GM12878 (cell line): Measurements from ENCODE around the gene RPRD2. TPM values are rescaled to one million over a fixed set of nuclear protein-coding genes. Genes with fewer than 3 reads are reported as not detected.

Source experiments
- ATAC-seq: fragments of 200-7000 bp; cut with Tn5 transposase; 3 replicates; pipeline ENCODE4 v1.9.1; 2020; ENCODE audit warnings: mild to moderate bottlenecking, moderate library complexity
- BruUV-seq: library from RNA; stranded (reverse); fragments of 400-500 nt; replicated peaks from 2 replicates; lab custom pipeline; 2021; lab: Mats Ljungman, UMichigan
- CTCF ChIA-PET: fragments of 300-600 bp; sonication (Branson Sonifier 250); formaldehyde crosslinking; extraction: SDS; loops from one replicate; lab custom pipeline; 2021; ENCODE audit warnings: inconsistent platforms; lab: Yijun Ruan, JAX
- POLR2A ChIA-PET: fragments of 350-600 bp; formaldehyde crosslinking; extraction: SDS; loops from one replicate; lab custom pipeline; 2021; ENCODE audit warnings: inconsistent platforms; lab: Charles Lee
- RAD21 ChIA-PET: fragments of 300-600 bp; sonication (Branson Sonifier 250); formaldehyde crosslinking; loops from one replicate; lab custom pipeline; 2023; ENCODE audit warnings: antibody characterized with exemption; ENCODE audit not compliant: unreplicated experiment; lab: Charles Lee
- SMC1A ChIA-PET: fragments of 300-600 bp; sonication (Branson Sonifier 250); formaldehyde crosslinking; loops from one replicate; lab custom pipeline; 2023; ENCODE audit not compliant: unreplicated experiment, uncharacterized antibody; lab: Charles Lee
- DNase-seq: peaks from one replicate; pipeline ENCODE4 v3.0.0-alpha.2; 2011; ENCODE audit warnings: low read depth, low spot score
- FAIRE-seq: peaks from 3 replicates; lab custom pipeline; 2011; peaks lifted over from hg19 to GRCh38; lab: Jason Lieb, UNC
- H2AFZ ChIP-seq: 2 replicates; pipeline ENCODE4 v1.6.0; 2011; ENCODE audit warnings: low read depth, low read length, control low read depth; ENCODE audit not compliant: control insufficient read depth
- H3K27ac ChIP-seq: 2 replicates; pipeline ENCODE4 v1.5.1; 2011; ENCODE audit warnings: control low read depth; ENCODE audit not compliant: control insufficient read depth, insufficient read depth
- H3K27me3 ChIP-seq, 2 experiments: replicated peaks in 1 of 2; 2 replicates each; pipeline versions ENCODE4 v1.6.0 to v1.6.1; 2011; ENCODE audit warnings: low read length in 1 of 2; ENCODE audit not compliant: control insufficient read depth in 2 of 2, insufficient read depth in 2 of 2
- H3K36me3 ChIP-seq, 2 experiments: 2 replicates each; pipeline ENCODE4 v1.5.1; 2011; ENCODE audit warnings: low read length in 1 of 2; ENCODE audit not compliant: control insufficient read depth in 2 of 2, insufficient read depth in 2 of 2
- H3K4me1 ChIP-seq: 2 replicates; pipeline ENCODE4 v1.6.1; 2011; ENCODE audit warnings: mild to moderate bottlenecking, low read length, moderate library complexity, mixed read lengths; ENCODE audit not compliant: control insufficient read depth, insufficient read depth
- H3K4me2 ChIP-seq: 2 replicates; pipeline ENCODE4 v1.6.0; 2011; ENCODE audit warnings: control low read depth; ENCODE audit not compliant: control insufficient read depth, insufficient read depth
- H3K4me3 ChIP-seq: fragments of 200-600 bp; sonication (generic); 2 replicates; pipeline ENCODE4 v1.5.1; 2016
- H3K79me2 ChIP-seq: 2 replicates; pipeline ENCODE4 v1.6.0; 2011; ENCODE audit warnings: low read length; ENCODE audit not compliant: control insufficient read depth, insufficient read depth
- H3K9ac ChIP-seq: 2 replicates; pipeline ENCODE4 v1.8.0; 2011; ENCODE audit warnings: low read length, control low read depth, mixed read lengths; ENCODE audit not compliant: control insufficient read depth, insufficient read depth
- H3K9me3 ChIP-seq: replicated peaks from 3 replicates; pipeline ENCODE4 v1.5.1; 2011; ENCODE audit warnings: mild to moderate bottlenecking, low read length; ENCODE audit not compliant: control insufficient read depth, insufficient read depth
- H4K20me1 ChIP-seq: 2 replicates; pipeline ENCODE4 v1.6.0; 2011; ENCODE audit not compliant: control insufficient read depth, insufficient read depth
- BMI1 ChIP-seq: fragments of 450-650 bp; IDR thresholded peaks from 2 replicates; pipeline ENCODE4 v1.6.1; 2016; ENCODE audit warnings: mild to moderate bottlenecking, moderate library complexity, borderline replicate concordance
- NFYA ChIP-seq: IDR thresholded peaks from 2 replicates; pipeline ENCODE4 v1.6.1; 2011; ENCODE audit warnings: low read depth, mild to moderate bottlenecking, low read length, improper control_type of control experiment, borderline replicate concordance
- NFYB ChIP-seq: IDR thresholded peaks from 2 replicates; pipeline ENCODE4 v1.6.1; 2011; ENCODE audit warnings: low read depth, mild to moderate bottlenecking, low read length, improper control_type of control experiment, moderate library complexity; ENCODE audit not compliant: insufficient read depth
- NRF1 ChIP-seq: conservative IDR thresholded peaks from 2 replicates; pipeline ENCODE4 v1.6.1; 2011; ENCODE audit warnings: mild to moderate bottlenecking, low read depth, low read length, improper control_type of control experiment
- TAF1 ChIP-seq: IDR thresholded peaks from 2 replicates; pipeline ENCODE4 v1.6.1; 2011; ENCODE audit warnings: mild to moderate bottlenecking, low read depth, low read length, borderline replicate concordance
- USF2 ChIP-seq: IDR thresholded peaks from 2 replicates; pipeline ENCODE4 v1.6.1; 2011; ENCODE audit warnings: low read depth, low read length, improper control_type of control experiment, borderline replicate concordance
- ZNF274 ChIP-seq: IDR thresholded peaks from one replicate; pipeline ENCODE4 v1.8.0; 2011; ENCODE audit not compliant: insufficient read length, insufficient read depth
- WGBS: methylation state at CpG from one replicate; pipeline ENCODE4 v1.1.6; 2016; ENCODE audit warnings: low lambda C conversion rate; ENCODE audit not compliant: insufficient replicate concordance, insufficient coverage; ENCODE audit errors: missing lambda C conversion rate; 5-methylcytosine and 5-hydroxymethylcytosine counted together
- in situ Hi-C: fragments of 300-500 bp; cut with MboI; formaldehyde crosslinking; loops from 9 replicates; pipeline ENCODE4 v1.14.3; 2018; ENCODE audit warnings: mixed read lengths
- intact Hi-C: fragments of 100-400 bp; cut with micrococcal nuclease; formaldehyde crosslinking; loops from one replicate; pipeline ENCODE4 v1.14.2; 2022; ENCODE audit not compliant: unreplicated experiment
- microRNA-seq: library from miRNA; unstranded; fragments of <30 nt; microRNA quantifications from one replicate; pipeline ENCODE4, GENCODE V29; 2018
- polyA plus RNA-seq, 11 experiments: library from polyadenylated mRNA; depleted of rRNA in 4 of 11; unstranded in 6 of 11; stranded (reverse) in 5 of 11; fragments of >200 nt; fragmentation: Nextera tagmentation in 4 of 11; fragmentation: Illumina TruSeq in 1 of 11; extraction: Ambion mirVana in 4 of 11; extraction: Trizol in 1 of 11; gene quantifications; 1 replicate in 1 of 11; 2 replicates in 10 of 11; pipeline versions ENCODE4 v1.2.1 to v1.2.3, GENCODE V29; 2011 to 2016; ENCODE audit warnings: inconsistent platforms in 2 of 11, missing spikeins in 2 of 11, low read depth in 1 of 11
- total RNA-seq, 4 experiments: library from RNA; depleted of rRNA in 3 of 4; stranded (reverse); fragments of >200 nt in 3 of 4; fragmentation: Illumina TruSeq in 1 of 4; extraction: Trizol in 1 of 4; gene quantifications; 2 replicates each; pipeline versions ENCODE4 v1.2.1 to v1.2.3, GENCODE V29; 2013 to 2021
- TF ChIP-seq, protein P1 (sequence below): fragments of 450-650 bp; IDR thresholded peaks from 2 replicates; pipeline ENCODE4 v1.6.1; 2018; ENCODE audit warnings: borderline replicate concordance, mild to moderate bottlenecking; ENCODE audit not compliant: partially characterized antibody

Gene RPRD2
- total and polyA plus RNA-seq, 10 of the 15 experiments (the other 5 are each of a cell fraction or from before 2014, with no cell fraction given) = 1.9 to 24.8 (median 13.3) TPM

- TF ChIP-seq NFYB (no peak), NRF1 (no peak), NFYA (no peak), BMI1 (no peak), USF2 (no peak), ZNF274 (no peak), TAF1 (no peak)
- TF ChIP-seq, protein P1, sequence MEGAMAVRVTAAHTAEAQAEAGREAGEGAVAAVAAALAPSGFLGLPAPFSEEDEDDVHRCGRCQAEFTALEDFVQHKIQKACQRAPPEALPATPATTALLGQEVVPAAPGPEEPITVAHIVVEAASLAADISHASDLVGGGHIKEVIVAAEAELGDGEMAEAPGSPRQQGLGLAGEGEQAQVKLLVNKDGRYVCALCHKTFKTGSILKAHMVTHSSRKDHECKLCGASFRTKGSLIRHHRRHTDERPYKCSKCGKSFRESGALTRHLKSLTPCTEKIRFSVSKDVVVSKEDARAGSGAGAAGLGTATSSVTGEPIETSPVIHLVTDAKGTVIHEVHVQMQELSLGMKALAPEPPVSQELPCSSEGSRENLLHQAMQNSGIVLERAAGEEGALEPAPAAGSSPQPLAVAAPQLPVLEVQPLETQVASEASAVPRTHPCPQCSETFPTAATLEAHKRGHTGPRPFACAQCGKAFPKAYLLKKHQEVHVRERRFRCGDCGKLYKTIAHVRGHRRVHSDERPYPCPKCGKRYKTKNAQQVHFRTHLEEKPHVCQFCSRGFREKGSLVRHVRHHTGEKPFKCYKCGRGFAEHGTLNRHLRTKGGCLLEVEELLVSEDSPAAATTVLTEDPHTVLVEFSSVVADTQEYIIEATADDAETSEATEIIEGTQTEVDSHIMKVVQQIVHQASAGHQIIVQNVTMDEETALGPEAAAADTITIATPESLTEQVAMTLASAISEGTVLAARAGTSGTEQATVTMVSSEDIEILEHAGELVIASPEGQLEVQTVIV = no peak
- 49% methylated on average over 3 of the region's 3 CpGs for WGBS
- no peaks in the 10 kb centered on the region for H3K4me1 ChIP-seq
- DNase-seq = no peak
- no peaks in the 10 kb centered on the region for H3K27me3 ChIP-seq
- in situ Hi-C loops (no loop called here), intact Hi-C loops (no loop called here)
- H3K79me2 ChIP-seq = no peaks in the 10 kb centered on the region
- ChIA-PET POLR2A (no interaction called here), SMC1A (interaction anchor here (1.5 kb wide), 1 partner anchor 62 kb away, joined by 3 read pairs; no protein-coding TSS in a partner anchor), CTCF (interaction anchor here (1.6 kb wide), 1 partner anchor 35 kb away, joined by 4 read pairs; no protein-coding TSS in a partner anchor), RAD21 (no interaction called here)
- no peaks in the 10 kb centered on the region for H4K20me1 ChIP-seq
- no peaks in the 10 kb centered on the region for H3K9me3 ChIP-seq
- H3K27ac ChIP-seq = no peak overlapping the region
- no peak overlapping the region for H2AFZ ChIP-seq
- no peak overlapping the region for H3K9ac ChIP-seq
- BruUV-seq = no TSS peak
- H3K36me3 ChIP-seq = no peaks in the 10 kb centered on the region
- no peak overlapping the region for H3K4me3 ChIP-seq
- FAIRE-seq = no peak
- ATAC-seq = no peak
- no peak overlapping the region for H3K4me2 ChIP-seq
Measured at GRCh38 chr1:150525348-150525747, 161.4 kb downstream of the RPRD2 start.

Small RNA genes lying within 50 kb of the gene (microRNA-seq; reads per million reads assigned to microRNA genes)
- not detected for gene MIR6878

Other genes with a start within 250 kb of the RPRD2 start
Only the 7 nearest of the 13 such genes appear.
- not detected in 2 replicates for gene CA14, start 106.4 kb upstream of the RPRD2 start, total RNA-seq (2014; rRNA removed)
- gene CA14, start 106.4 kb upstream of the RPRD2 start, total RNA-seq (2014; rRNA removed; fragmentation: Illumina TruSeq; extraction: Trizol) = not detected in 2 replicates
- not detected in 2 replicates for gene CA14, start 106.4 kb upstream of the RPRD2 start, total RNA-seq (2021)
- gene CA14, start 106.4 kb upstream of the RPRD2 start, polyA plus RNA-seq (2011; rRNA removed) = not detected in 2 replicates
- not detected in 2 replicates for gene CA14, start 106.4 kb upstream of the RPRD2 start, polyA plus RNA-seq (2014; fragmentation: Illumina TruSeq; extraction: Trizol)
- under 1 TPM; 0.11 to 0.26 TPM for gene CA14, start 106.4 kb upstream of the RPRD2 start, polyA plus RNA-seq (2014; fragmentation: Nextera tagmentation; extraction: Ambion mirVana)
- not detected in 2 replicates for gene CA14, start 106.4 kb upstream of the RPRD2 start, polyA plus RNA-seq (2014; rRNA removed)
- under 1 TPM; 0.32 to 0.35 TPM for gene CA14, start 106.4 kb upstream of the RPRD2 start, polyA plus RNA-seq (2016; fragmentation: Nextera tagmentation; extraction: Ambion mirVana)
- 93.7 and 95.7 TPM in 2 replicates for gene APH1A, start 95.1 kb upstream of the RPRD2 start, total RNA-seq (2014; rRNA removed)
- 79.4 and 79.7 TPM in 2 replicates for gene APH1A, start 95.1 kb upstream of the RPRD2 start, total RNA-seq (2014; rRNA removed; fragmentation: Illumina TruSeq; extraction: Trizol)
- gene APH1A, start 95.1 kb upstream of the RPRD2 start, total RNA-seq (2021) = 130 TPM in 2 replicates
- 95.5 and 116 TPM in 2 replicates for gene APH1A, start 95.1 kb upstream of the RPRD2 start, polyA plus RNA-seq (2011; rRNA removed)
- gene APH1A, start 95.1 kb upstream of the RPRD2 start, polyA plus RNA-seq (2014; fragmentation: Illumina TruSeq; extraction: Trizol) = 83.0 and 106 TPM in 2 replicates
- 10 to 100 TPM in 1 of 2 experiments, 1 to 10 TPM in 1; 6.7 to 13.5 TPM for gene APH1A, start 95.1 kb upstream of the RPRD2 start, polyA plus RNA-seq (2014; fragmentation: Nextera tagmentation; extraction: Ambion mirVana)
- 123 and 124 TPM in 2 replicates for gene APH1A, start 95.1 kb upstream of the RPRD2 start, polyA plus RNA-seq (2014; rRNA removed)
- 10 to 100 TPM; 37.0 to 40.3 TPM for gene APH1A, start 95.1 kb upstream of the RPRD2 start, polyA plus RNA-seq (2016; fragmentation: Nextera tagmentation; extraction: Ambion mirVana)
- 19.8 and 24.6 TPM in 2 replicates for gene C1orf54, start 91.4 kb upstream of the RPRD2 start, total RNA-seq (2014; rRNA removed)
- gene C1orf54, start 91.4 kb upstream of the RPRD2 start, total RNA-seq (2014; rRNA removed; fragmentation: Illumina TruSeq; extraction: Trizol) = 24.0 and 24.6 TPM in 2 replicates
- gene C1orf54, start 91.4 kb upstream of the RPRD2 start, total RNA-seq (2021) = 13.5 and 16.7 TPM in 2 replicates
- 3.0 and 3.1 TPM in 2 replicates for gene C1orf54, start 91.4 kb upstream of the RPRD2 start, polyA plus RNA-seq (2011; rRNA removed)
- gene C1orf54, start 91.4 kb upstream of the RPRD2 start, polyA plus RNA-seq (2014; fragmentation: Illumina TruSeq; extraction: Trizol) = 22.8 and 31.8 TPM in 2 replicates
- 10 to 100 TPM; 80.3 to 87.7 TPM for gene C1orf54, start 91.4 kb upstream of the RPRD2 start, polyA plus RNA-seq (2014; fragmentation: Nextera tagmentation; extraction: Ambion mirVana)
- gene C1orf54, start 91.4 kb upstream of the RPRD2 start, polyA plus RNA-seq (2014; rRNA removed) = 21.4 and 28.4 TPM in 2 replicates
- gene C1orf54, start 91.4 kb upstream of the RPRD2 start, polyA plus RNA-seq (2016; fragmentation: Nextera tagmentation; extraction: Ambion mirVana) = 10 to 100 TPM; 32.7 to 33.0 TPM
- gene CIART, start 81.6 kb upstream of the RPRD2 start, total RNA-seq (2014; rRNA removed) = 0.68 and 0.76 TPM in 2 replicates
- 0.60 and 0.76 TPM in 2 replicates for gene CIART, start 81.6 kb upstream of the RPRD2 start, total RNA-seq (2014; rRNA removed; fragmentation: Illumina TruSeq; extraction: Trizol)
- 0.54 and 1.4 TPM in 2 replicates for gene CIART, start 81.6 kb upstream of the RPRD2 start, total RNA-seq (2021)
- gene CIART, start 81.6 kb upstream of the RPRD2 start, polyA plus RNA-seq (2011; rRNA removed) = 0.61 and 1.4 TPM in 2 replicates
- gene CIART, start 81.6 kb upstream of the RPRD2 start, polyA plus RNA-seq (2014; fragmentation: Illumina TruSeq; extraction: Trizol) = 1.0 and 2.0 TPM in 2 replicates
- gene CIART, start 81.6 kb upstream of the RPRD2 start, polyA plus RNA-seq (2014; fragmentation: Nextera tagmentation; extraction: Ambion mirVana) = under 1 TPM; 0.61 to 0.62 TPM
- 1.2 and 1.3 TPM in 2 replicates for gene CIART, start 81.6 kb upstream of the RPRD2 start, polyA plus RNA-seq (2014; rRNA removed)
- gene CIART, start 81.6 kb upstream of the RPRD2 start, polyA plus RNA-seq (2016; fragmentation: Nextera tagmentation; extraction: Ambion mirVana) = under 1 TPM; 0.44 to 0.66 TPM
- 65.0 and 69.4 TPM in 2 replicates for gene MRPS21, start 70.3 kb upstream of the RPRD2 start, total RNA-seq (2014; rRNA removed)
- 90.6 and 92.1 TPM in 2 replicates for gene MRPS21, start 70.3 kb upstream of the RPRD2 start, total RNA-seq (2014; rRNA removed; fragmentation: Illumina TruSeq; extraction: Trizol)
- 76.6 and 80.0 TPM in 2 replicates for gene MRPS21, start 70.3 kb upstream of the RPRD2 start, total RNA-seq (2021)
- 115 and 132 TPM in 2 replicates for gene MRPS21, start 70.3 kb upstream of the RPRD2 start, polyA plus RNA-seq (2011; rRNA removed)
- 71.5 and 73.3 TPM in 2 replicates for gene MRPS21, start 70.3 kb upstream of the RPRD2 start, polyA plus RNA-seq (2014; fragmentation: Illumina TruSeq; extraction: Trizol)
- 100 to 1,000 TPM; 255 to 275 TPM for gene MRPS21, start 70.3 kb upstream of the RPRD2 start, polyA plus RNA-seq (2014; fragmentation: Nextera tagmentation; extraction: Ambion mirVana)
- 77.8 and 80.0 TPM in 2 replicates for gene MRPS21, start 70.3 kb upstream of the RPRD2 start, polyA plus RNA-seq (2014; rRNA removed)
- 100 to 1,000 TPM; 139 to 152 TPM for gene MRPS21, start 70.3 kb upstream of the RPRD2 start, polyA plus RNA-seq (2016; fragmentation: Nextera tagmentation; extraction: Ambion mirVana)
- gene PRPF3, start 42.6 kb upstream of the RPRD2 start, total RNA-seq (2014; rRNA removed) = 48.7 and 52.8 TPM in 2 replicates
- 62.7 and 64.4 TPM in 2 replicates for gene PRPF3, start 42.6 kb upstream of the RPRD2 start, total RNA-seq (2014; rRNA removed; fragmentation: Illumina TruSeq; extraction: Trizol)
- 43.2 and 46.2 TPM in 2 replicates for gene PRPF3, start 42.6 kb upstream of the RPRD2 start, total RNA-seq (2021)
- gene PRPF3, start 42.6 kb upstream of the RPRD2 start, polyA plus RNA-seq (2011; rRNA removed) = 45.2 and 49.6 TPM in 2 replicates
- 67.5 and 78.4 TPM in 2 replicates for gene PRPF3, start 42.6 kb upstream of the RPRD2 start, polyA plus RNA-seq (2014; fragmentation: Illumina TruSeq; extraction: Trizol)
- gene PRPF3, start 42.6 kb upstream of the RPRD2 start, polyA plus RNA-seq (2014; fragmentation: Nextera tagmentation; extraction: Ambion mirVana) = 10 to 100 TPM; 18.3 to 48.7 TPM
- gene PRPF3, start 42.6 kb upstream of the RPRD2 start, polyA plus RNA-seq (2014; rRNA removed) = 46.8 and 54.5 TPM in 2 replicates
- gene PRPF3, start 42.6 kb upstream of the RPRD2 start, polyA plus RNA-seq (2016; fragmentation: Nextera tagmentation; extraction: Ambion mirVana) = 10 to 100 TPM; 46.0 to 46.9 TPM
- 44.7 and 51.7 TPM in 2 replicates for gene TARS2, start 123.3 kb downstream of the RPRD2 start, total RNA-seq (2014; rRNA removed)
- gene TARS2, start 123.3 kb downstream of the RPRD2 start, total RNA-seq (2014; rRNA removed; fragmentation: Illumina TruSeq; extraction: Trizol) = 31.4 and 31.9 TPM in 2 replicates
- gene TARS2, start 123.3 kb downstream of the RPRD2 start, total RNA-seq (2021) = 30.8 and 35.5 TPM in 2 replicates
- gene TARS2, start 123.3 kb downstream of the RPRD2 start, polyA plus RNA-seq (2011; rRNA removed) = 34.0 and 44.7 TPM in 2 replicates
- gene TARS2, start 123.3 kb downstream of the RPRD2 start, polyA plus RNA-seq (2014; fragmentation: Illumina TruSeq; extraction: Trizol) = 36.7 and 46.2 TPM in 2 replicates
- 10 to 100 TPM; 11.0 to 14.6 TPM for gene TARS2, start 123.3 kb downstream of the RPRD2 start, polyA plus RNA-seq (2014; fragmentation: Nextera tagmentation; extraction: Ambion mirVana)
- gene TARS2, start 123.3 kb downstream of the RPRD2 start, polyA plus RNA-seq (2014; rRNA removed) = 47.8 and 51.8 TPM in 2 replicates
- 10 to 100 TPM; 45.7 to 49.4 TPM for gene TARS2, start 123.3 kb downstream of the RPRD2 start, polyA plus RNA-seq (2016; fragmentation: Nextera tagmentation; extraction: Ambion mirVana)